Epithelial cell of proximal tubule (primary cell): Measurements from ENCODE around the gene LMBR1. TPM values are rescaled to one million over a fixed set of nuclear protein-coding genes. Genes with fewer than 3 reads are reported as not detected.
"Not testable (repeated sequence)": the region's sequence is repeated elsewhere in the genome, so short reads cannot be mapped to it uniquely, and the experiment has no call there.

Experiments
- DNase-seq: peaks from one replicate; pipeline ENCODE4 v3.0.0-alpha.2; 2011; ENCODE audit warnings: low read depth
- H3K4me3 ChIP-seq: 2 replicates; pipeline ENCODE4 v1.5.1; 2011; ENCODE audit warnings: low read depth, mild to moderate bottlenecking, low read length
- CTCF ChIP-seq: conservative IDR thresholded peaks from 2 replicates; pipeline ENCODE4 v1.5.1; 2012; ENCODE audit warnings: low read depth, mild to moderate bottlenecking, low read length
- total RNA-seq: library from RNA; depleted of rRNA; stranded (reverse); fragments of >200 nt; gene quantifications from 2 replicates; pipeline ENCODE4 v1.2.3, GENCODE V29; 2015

Gene LMBR1
- total RNA-seq, 1 donor from 2014 or later: 34.6 TPM

DNA sequence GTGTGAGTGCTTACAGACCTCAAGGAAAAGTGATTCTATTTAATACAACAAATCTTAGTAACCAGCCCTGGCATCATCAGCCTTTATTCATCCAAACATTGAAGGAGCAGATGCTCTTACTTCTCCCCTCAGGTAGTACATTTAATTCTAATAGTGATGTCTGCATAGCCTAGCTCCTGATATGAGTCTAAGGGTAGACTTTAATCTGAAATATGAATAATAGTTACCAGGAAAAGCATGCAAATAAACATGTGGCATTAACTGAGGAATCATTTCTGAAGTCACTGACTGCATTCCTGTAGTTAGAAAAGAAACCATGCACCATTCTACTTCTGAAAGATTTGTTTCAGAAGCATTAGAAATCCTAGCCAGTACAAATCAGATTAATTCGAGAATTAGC is 25.7 kb upstream of the LMBR1 start:
- no peak for DNase-seq
- no peak for TF ChIP-seq CTCF
- H3K4me3 ChIP-seq: no peak overlapping the region

DNA sequence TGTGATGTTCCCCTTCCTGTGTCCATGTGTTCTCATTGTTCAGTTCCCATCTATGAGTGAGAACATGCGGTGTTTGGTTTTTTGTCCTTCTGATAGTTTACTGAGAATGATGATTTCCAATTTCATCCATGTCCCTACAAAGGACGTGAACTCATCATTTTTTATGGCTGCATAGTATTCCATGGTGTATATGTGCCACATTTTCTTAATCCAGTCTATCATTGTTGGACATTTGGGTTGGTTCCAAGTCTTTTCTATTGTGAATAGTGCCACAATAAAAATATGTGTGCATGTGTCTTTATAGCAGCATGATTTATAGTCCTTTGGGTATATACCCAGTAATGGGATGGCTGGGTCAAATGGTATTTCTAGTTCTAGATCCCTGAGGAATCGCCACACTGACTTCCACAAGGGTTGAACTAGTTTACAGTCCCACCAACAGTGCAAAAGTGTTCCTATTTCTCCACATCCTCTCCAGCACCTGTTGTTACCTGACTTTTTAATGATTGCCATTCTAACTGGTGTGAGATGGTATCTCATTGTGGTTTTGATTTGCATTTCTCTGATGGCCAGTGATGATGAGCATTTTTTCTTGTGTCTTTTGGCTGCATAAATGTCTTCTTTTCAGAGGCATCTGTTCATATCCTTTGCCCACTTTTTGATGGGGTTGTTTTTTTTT is 16.7 kb upstream of the LMBR1 start:
- DNase-seq, H3K4me3 ChIP-seq: not testable (repeated sequence)

DNA sequence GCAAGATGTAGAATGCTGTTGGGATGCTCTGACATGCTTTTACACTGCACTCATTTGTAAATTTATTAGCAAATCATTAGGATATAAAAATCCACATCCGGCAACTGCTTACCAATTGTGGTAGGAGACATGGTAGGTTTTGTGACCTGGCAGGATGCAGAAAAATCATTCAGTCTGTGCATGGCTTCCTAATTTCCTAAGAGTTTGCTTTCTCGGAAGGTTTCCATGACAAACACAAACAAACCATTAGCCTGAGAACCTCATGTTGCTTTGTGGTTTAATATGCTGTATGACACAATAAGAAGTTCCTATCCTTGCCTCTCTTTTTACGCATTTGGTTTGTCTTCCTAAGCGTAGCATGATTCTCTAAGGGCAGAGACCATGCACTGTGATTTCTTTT is 14.7 kb upstream of the LMBR1 start:
- TF ChIP-seq CTCF: no peak
- H3K4me3 ChIP-seq: no peak overlapping the region
- DNase-seq: no peak

- no peak for TF ChIP-seq CTCF
- no peak for DNase-seq
Observed at GRCh38 chr7:156906200-156906649, 13.2 kb upstream of the LMBR1 start.

GRCh38 chr7:156903232-156903909 is 10.4 kb upstream of the LMBR1 start:
- no peak for DNase-seq
- H3K4me3 ChIP-seq: no peak overlapping the region
- no peak for TF ChIP-seq CTCF

More at GRCh38 chr7:156906200-156906649, 13.2 kb upstream of the LMBR1 start:
- no peak overlapping the region for H3K4me3 ChIP-seq

DNA sequence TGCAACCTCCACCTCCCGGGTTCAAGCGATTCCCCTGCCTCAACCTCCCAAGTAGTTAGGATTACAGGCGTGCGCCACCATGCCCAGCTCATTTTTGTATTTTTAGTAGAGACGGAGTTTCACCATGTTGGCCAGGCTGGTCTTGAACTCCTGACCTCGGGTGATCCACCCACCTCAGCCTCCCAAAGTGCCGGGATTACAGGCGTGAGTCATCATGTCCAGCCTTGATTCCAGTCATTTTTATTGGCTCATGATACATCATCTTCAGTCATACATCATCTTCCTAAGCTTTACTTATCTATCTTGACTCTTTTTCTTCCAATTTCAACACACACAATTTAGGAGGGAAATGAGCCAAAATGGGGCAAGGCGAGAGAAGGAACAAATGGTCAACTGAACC is 7.1 kb upstream of the LMBR1 start:
- H3K4me3 ChIP-seq, DNase-seq: not testable (repeated sequence)

- no peak overlapping the region for H3K4me3 ChIP-seq
- DNase-seq: peak; percentile 54
- TF ChIP-seq CTCF: no peak
Observed at GRCh38 chr7:156898938-156899337, 6.0 kb upstream of the LMBR1 start.

DNA sequence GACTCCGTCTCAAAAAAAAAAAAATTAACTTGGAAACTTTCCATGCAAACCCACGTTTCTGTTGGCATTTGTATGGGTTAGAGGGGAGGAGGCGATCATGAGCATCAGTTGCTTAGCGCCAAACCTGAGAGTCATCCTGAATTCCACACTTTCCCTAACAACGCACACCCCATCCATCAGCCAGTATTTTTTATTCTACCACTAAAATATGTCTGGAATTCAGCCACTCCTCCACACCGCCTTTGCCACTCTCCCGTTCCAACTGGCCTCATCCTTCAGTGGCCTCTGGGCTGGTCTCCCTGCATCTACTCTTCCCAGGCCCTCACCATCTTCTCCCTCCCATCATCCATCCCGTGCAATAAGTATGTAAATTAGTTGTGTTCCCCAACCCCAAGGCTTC is 4.7 kb upstream of the LMBR1 start:
- DNase-seq: no peak
- no peak overlapping the region for H3K4me3 ChIP-seq
- no peak for TF ChIP-seq CTCF
